HL-60 (cell line): ENCODE measurements around the gene SORCS2.
"Not testable (repeated sequence)": the region's sequence is repeated elsewhere in the genome, so short reads cannot be mapped to it uniquely, and the experiment has no call there.

Experiments
- POLR2AphosphoS5 ChIP-seq: IDR thresholded peaks from 2 replicates; pipeline ENCODE4 v1.6.1; 2012; ENCODE audit warnings: low read depth
- REST ChIP-seq: IDR thresholded peaks from 2 replicates; pipeline ENCODE4 v1.6.1; 2012; ENCODE audit warnings: low read depth; ENCODE audit not compliant: insufficient replicate concordance
- TF ChIP-seq, protein P1 (sequence below): IDR thresholded peaks from one replicate; pipeline ENCODE4 v1.5.1; 2011; ENCODE audit warnings: low read length, control low read depth, inconsistent platforms; ENCODE audit not compliant: insufficient read depth

DNA sequence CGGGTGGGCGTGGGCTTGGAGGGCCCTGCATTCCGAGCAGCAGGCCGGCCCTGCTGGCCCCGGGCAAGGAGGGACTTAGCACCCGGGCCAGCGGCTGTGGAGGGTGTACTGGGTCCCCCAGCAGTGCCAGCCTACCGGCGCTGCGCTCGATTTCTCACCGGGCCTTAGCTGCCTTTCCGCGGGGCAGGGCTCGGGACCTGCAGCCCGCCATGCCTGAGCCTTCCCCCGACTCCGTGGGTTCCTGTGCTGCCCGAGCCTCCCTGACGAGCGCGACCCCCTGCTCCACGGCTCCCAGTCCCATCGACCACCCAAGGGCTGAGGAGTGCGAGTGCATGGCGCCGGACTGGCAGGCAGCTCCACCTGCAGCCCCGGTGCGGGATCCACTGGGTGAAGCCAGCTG lies 22.8 kb downstream of the SORCS2 start:
- TF ChIP-seq, protein P1, sequence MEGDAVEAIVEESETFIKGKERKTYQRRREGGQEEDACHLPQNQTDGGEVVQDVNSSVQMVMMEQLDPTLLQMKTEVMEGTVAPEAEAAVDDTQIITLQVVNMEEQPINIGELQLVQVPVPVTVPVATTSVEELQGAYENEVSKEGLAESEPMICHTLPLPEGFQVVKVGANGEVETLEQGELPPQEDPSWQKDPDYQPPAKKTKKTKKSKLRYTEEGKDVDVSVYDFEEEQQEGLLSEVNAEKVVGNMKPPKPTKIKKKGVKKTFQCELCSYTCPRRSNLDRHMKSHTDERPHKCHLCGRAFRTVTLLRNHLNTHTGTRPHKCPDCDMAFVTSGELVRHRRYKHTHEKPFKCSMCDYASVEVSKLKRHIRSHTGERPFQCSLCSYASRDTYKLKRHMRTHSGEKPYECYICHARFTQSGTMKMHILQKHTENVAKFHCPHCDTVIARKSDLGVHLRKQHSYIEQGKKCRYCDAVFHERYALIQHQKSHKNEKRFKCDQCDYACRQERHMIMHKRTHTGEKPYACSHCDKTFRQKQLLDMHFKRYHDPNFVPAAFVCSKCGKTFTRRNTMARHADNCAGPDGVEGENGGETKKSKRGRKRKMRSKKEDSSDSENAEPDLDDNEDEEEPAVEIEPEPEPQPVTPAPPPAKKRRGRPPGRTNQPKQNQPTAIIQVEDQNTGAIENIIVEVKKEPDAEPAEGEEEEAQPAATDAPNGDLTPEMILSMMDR = not testable (repeated sequence)
- not testable (repeated sequence) for TF ChIP-seq REST, POLR2AphosphoS5
